IMR-90 (cell line): ENCODE data around the gene DNAJB9.

Source experiments
- BHLHE40 ChIP-seq: fragments of 150-350 bp; IDR thresholded peaks from 2 replicates; pipeline ENCODE4 v1.6.1; 2016; ENCODE audit warnings: mild to moderate bottlenecking, low read depth, low read length
- CEBPB ChIP-seq: IDR thresholded peaks from 2 replicates; pipeline ENCODE4 v1.6.1; 2012; ENCODE audit warnings: low read depth, low read length, improper control_type of control experiment
- FOS ChIP-seq: fragments of 150-350 bp; IDR thresholded peaks from 2 replicates; pipeline ENCODE4 v1.6.1; 2016; ENCODE audit warnings: low read depth, low read length
- MAFK ChIP-seq: IDR thresholded peaks from 2 replicates; pipeline ENCODE4 v1.6.1; 2012; ENCODE audit warnings: low read depth, low read length, improper control_type of control experiment
- MAZ ChIP-seq: IDR thresholded peaks from 2 replicates; pipeline ENCODE4 v1.6.1; 2012; ENCODE audit warnings: low read depth, mild to moderate bottlenecking, low read length, improper control_type of control experiment, moderate library complexity, borderline replicate concordance
- MXI1 ChIP-seq: IDR thresholded peaks from 2 replicates; pipeline ENCODE4 v1.6.1; 2012; ENCODE audit warnings: low read depth, mild to moderate bottlenecking, low read length, moderate library complexity, borderline replicate concordance
- NFE2L2 ChIP-seq: fragments of 150-350 bp; IDR thresholded peaks from 2 replicates; pipeline ENCODE4 v1.6.1; 2016; ENCODE audit warnings: low read depth, mild to moderate bottlenecking, low read length
- POLR2A ChIP-seq: IDR thresholded peaks from 2 replicates; pipeline ENCODE4 v1.6.1; 2012; ENCODE audit warnings: mild to moderate bottlenecking, low read depth, low read length
- RAD21 ChIP-seq: IDR thresholded peaks from 2 replicates; pipeline ENCODE4 v1.6.1; 2012; ENCODE audit warnings: low read length, improper control_type of control experiment
- RCOR1 ChIP-seq: IDR thresholded peaks from 2 replicates; pipeline ENCODE4 v1.6.1; 2012; ENCODE audit warnings: mild to moderate bottlenecking, low read length, improper control_type of control experiment; ENCODE audit not compliant: insufficient replicate concordance
- SMC3 ChIP-seq: fragments of 150-350 bp; IDR thresholded peaks from 2 replicates; pipeline ENCODE4 v1.6.1; 2016; ENCODE audit warnings: low read depth, mild to moderate bottlenecking, antibody characterized with exemption, low read length, moderate library complexity
- TF ChIP-seq, protein P1 (sequence below): conservative IDR thresholded peaks from 2 replicates; pipeline ENCODE4 v1.5.1; 2012; ENCODE audit warnings: mild to moderate bottlenecking, low read depth, low read length, improper control_type of control experiment
- TF ChIP-seq, protein P2 (sequence below): fragments of 150-350 bp; IDR thresholded peaks from 2 replicates; pipeline ENCODE4 v1.6.1; 2016; ENCODE audit warnings: low read depth, mild to moderate bottlenecking, low read length, moderate library complexity, borderline replicate concordance
- TF ChIP-seq, protein P3 (sequence below): fragments of 150-350 bp; IDR thresholded peaks from 2 replicates; pipeline ENCODE4 v1.6.1; 2017; ENCODE audit warnings: mild to moderate bottlenecking, antibody characterized with exemption, low read length, low read depth

DNA sequence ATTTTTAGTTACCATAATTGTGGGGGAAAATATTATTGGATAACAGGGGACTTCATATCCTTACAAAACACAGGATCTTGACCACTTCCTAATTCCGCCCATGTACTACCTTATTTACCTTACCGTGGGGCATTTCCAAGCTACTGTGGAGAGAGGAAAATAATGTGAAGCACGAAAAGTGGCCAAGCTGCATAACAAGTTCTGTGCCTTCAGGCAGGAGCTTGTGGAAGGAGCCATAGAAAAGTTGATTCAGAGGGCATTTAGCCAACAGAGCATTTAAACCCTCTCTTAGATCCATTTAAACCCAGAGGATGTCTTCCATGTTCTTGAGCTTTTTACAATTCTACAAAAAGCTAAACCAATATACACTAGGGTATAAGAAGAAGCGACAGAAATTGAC is 41.6 kb downstream of the DNAJB9 start:
- TF ChIP-seq, protein P1, sequence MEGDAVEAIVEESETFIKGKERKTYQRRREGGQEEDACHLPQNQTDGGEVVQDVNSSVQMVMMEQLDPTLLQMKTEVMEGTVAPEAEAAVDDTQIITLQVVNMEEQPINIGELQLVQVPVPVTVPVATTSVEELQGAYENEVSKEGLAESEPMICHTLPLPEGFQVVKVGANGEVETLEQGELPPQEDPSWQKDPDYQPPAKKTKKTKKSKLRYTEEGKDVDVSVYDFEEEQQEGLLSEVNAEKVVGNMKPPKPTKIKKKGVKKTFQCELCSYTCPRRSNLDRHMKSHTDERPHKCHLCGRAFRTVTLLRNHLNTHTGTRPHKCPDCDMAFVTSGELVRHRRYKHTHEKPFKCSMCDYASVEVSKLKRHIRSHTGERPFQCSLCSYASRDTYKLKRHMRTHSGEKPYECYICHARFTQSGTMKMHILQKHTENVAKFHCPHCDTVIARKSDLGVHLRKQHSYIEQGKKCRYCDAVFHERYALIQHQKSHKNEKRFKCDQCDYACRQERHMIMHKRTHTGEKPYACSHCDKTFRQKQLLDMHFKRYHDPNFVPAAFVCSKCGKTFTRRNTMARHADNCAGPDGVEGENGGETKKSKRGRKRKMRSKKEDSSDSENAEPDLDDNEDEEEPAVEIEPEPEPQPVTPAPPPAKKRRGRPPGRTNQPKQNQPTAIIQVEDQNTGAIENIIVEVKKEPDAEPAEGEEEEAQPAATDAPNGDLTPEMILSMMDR: no peak
- no peak for TF ChIP-seq RCOR1
- no peak for TF ChIP-seq POLR2A
- no peak for TF ChIP-seq NFE2L2
- no peak for TF ChIP-seq SMC3
- no peak for TF ChIP-seq CEBPB
- no peak for TF ChIP-seq MAFK
- TF ChIP-seq, protein P2, sequence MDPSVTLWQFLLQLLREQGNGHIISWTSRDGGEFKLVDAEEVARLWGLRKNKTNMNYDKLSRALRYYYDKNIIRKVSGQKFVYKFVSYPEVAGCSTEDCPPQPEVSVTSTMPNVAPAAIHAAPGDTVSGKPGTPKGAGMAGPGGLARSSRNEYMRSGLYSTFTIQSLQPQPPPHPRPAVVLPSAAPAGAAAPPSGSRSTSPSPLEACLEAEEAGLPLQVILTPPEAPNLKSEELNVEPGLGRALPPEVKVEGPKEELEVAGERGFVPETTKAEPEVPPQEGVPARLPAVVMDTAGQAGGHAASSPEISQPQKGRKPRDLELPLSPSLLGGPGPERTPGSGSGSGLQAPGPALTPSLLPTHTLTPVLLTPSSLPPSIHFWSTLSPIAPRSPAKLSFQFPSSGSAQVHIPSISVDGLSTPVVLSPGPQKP: no peak
- no peak for TF ChIP-seq RAD21
- TF ChIP-seq, protein P3, sequence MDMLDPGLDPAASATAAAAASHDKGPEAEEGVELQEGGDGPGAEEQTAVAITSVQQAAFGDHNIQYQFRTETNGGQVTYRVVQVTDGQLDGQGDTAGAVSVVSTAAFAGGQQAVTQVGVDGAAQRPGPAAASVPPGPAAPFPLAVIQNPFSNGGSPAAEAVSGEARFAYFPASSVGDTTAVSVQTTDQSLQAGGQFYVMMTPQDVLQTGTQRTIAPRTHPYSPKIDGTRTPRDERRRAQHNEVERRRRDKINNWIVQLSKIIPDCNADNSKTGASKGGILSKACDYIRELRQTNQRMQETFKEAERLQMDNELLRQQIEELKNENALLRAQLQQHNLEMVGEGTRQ: no peak
- no peak for TF ChIP-seq FOS
- TF ChIP-seq MXI1: no peak
- TF ChIP-seq MAZ: no peak
- TF ChIP-seq BHLHE40: no peak
